BLaER1 (cell line): ENCODE data around the gene SPESP1.
A peak's percentile ranks its signal among the peaks of the same experiment; 100 is the strongest.

Experiments used
- H3K27ac ChIP-seq: shearing (Covaris generic); formaldehyde crosslinking; 2 replicates; pipeline ENCODE4 v1.8.1; 2022
- H3K27me3 ChIP-seq: shearing (Covaris generic); formaldehyde crosslinking; 2 replicates; pipeline ENCODE4 v1.8.1; 2022
- H3K36me3 ChIP-seq: shearing (Covaris generic); formaldehyde crosslinking; 2 replicates; pipeline ENCODE4 v1.8.1; 2022
- H3K4me1 ChIP-seq: shearing (Covaris generic); formaldehyde crosslinking; 2 replicates; pipeline ENCODE4 v1.8.1; 2022
- H3K4me2 ChIP-seq: shearing (Covaris generic); formaldehyde crosslinking; 2 replicates; pipeline ENCODE4 v1.8.1; 2022
- H3K4me3 ChIP-seq: shearing (Covaris generic); formaldehyde crosslinking; 2 replicates; pipeline ENCODE4 v1.8.1; 2022
- H3K9ac ChIP-seq: shearing (Covaris generic); formaldehyde crosslinking; 2 replicates; pipeline ENCODE4 v1.8.1; 2022
- H3K9me3 ChIP-seq: shearing (Covaris generic); formaldehyde crosslinking; 2 replicates; pipeline ENCODE4 v1.8.1; 2022
- H4K20me1 ChIP-seq: shearing (Covaris generic); formaldehyde crosslinking; 2 replicates; pipeline ENCODE4 v1.8.1; 2022
- Cebpa-rat ChIP-seq: shearing (Covaris generic); IDR thresholded peaks from 2 replicates; pipeline ENCODE4 v1.8.1; 2022

The SPESP1 gene

GRCh38 chr15:68909601-68910100, 20.7 kb upstream of the SPESP1 start:
- no peaks in the 10 kb centered on the region for H3K36me3 ChIP-seq
- H3K4me2 ChIP-seq = no peak overlapping the region
- no peak overlapping the region for H3K9ac ChIP-seq
- no peak overlapping the region for H3K27ac ChIP-seq
- peaks cover 9% of the 10 kb centered on the region for H3K4me1 ChIP-seq
- H3K9me3 ChIP-seq = no peaks in the 10 kb centered on the region
- H3K27me3 ChIP-seq = no peaks in the 10 kb centered on the region
- no peaks in the 10 kb centered on the region for H4K20me1 ChIP-seq
- TF ChIP-seq Cebpa-rat = no peak
- no peak overlapping the region for H3K4me3 ChIP-seq

- Histone ChIP-seq H3K9ac (no peak overlapping the region), H3K36me3 (no peaks in the 10 kb centered on the region), H4K20me1 (no peaks in the 10 kb centered on the region), H3K4me1 (peaks cover 4% of the 10 kb centered on the region), H3K27me3 (no peaks in the 10 kb centered on the region), H3K4me3 (no peak overlapping the region), H3K27ac (no peak overlapping the region), H3K4me2 (no peak overlapping the region), H3K9me3 (no peaks in the 10 kb centered on the region)
- no peak for TF ChIP-seq Cebpa-rat
These were observed 20.0 kb upstream of the SPESP1 start for GRCh38 chr15:68910341-68910740.

DNA sequence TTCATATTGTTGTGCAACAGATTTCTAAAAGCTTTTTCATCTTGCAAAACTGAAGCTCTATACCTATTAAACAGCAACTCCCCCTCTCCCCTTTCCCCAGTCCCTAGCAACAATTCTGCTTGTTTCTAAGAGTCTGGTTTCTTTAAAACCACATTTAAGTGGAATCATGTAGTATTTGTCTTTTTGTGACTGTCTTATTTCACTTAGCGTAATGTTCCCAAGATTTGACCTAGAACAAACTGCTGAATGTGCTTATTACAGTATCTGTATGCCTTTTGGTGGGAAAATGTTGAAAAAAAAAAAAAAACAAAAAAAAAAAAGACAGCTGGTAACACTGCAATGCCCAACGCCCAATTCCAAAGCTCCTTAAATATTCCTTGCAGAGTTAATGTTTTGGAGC, 19.5 kb upstream of the SPESP1 start:
- no peak overlapping the region for H3K4me2 ChIP-seq
- no peak for TF ChIP-seq Cebpa-rat
- no peaks in the 10 kb centered on the region for H3K36me3 ChIP-seq
- H4K20me1 ChIP-seq = no peaks in the 10 kb centered on the region
- no peak overlapping the region for H3K9ac ChIP-seq
- no peak overlapping the region for H3K27ac ChIP-seq
- H3K4me1 ChIP-seq = no peaks in the 10 kb centered on the region
- H3K9me3 ChIP-seq = peaks cover 4% of the 10 kb centered on the region; the same call in 1 of the 2 replicates
- no peak overlapping the region for H3K4me3 ChIP-seq
- no peaks in the 10 kb centered on the region for H3K27me3 ChIP-seq

DNA sequence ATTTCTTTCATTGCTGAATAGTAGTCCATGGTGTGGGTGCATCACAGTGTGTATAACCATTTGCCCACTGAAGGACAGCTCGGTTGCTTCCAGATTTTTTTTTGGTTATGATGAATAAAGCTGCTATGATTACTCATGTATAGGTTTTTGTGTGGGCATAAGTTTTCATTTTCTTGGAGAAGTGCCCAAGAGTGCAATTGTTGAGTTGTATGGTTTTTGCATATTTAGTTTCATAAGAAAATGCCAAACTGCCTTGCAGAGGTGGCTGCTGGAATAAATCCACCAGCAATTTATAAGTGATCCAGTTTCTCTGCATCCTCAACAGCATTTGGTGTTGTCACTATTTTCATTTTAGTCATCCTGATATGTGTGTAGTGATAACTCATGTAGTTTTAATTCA, 8.4 kb upstream of the SPESP1 start:
- no peaks in the 10 kb centered on the region for H3K27me3 ChIP-seq
- no peak overlapping the region for H3K9ac ChIP-seq
- H3K4me1 ChIP-seq = peaks cover 8% of the 10 kb centered on the region
- no peak for TF ChIP-seq Cebpa-rat
- H4K20me1 ChIP-seq = no peaks in the 10 kb centered on the region
- H3K9me3 ChIP-seq = no peaks in the 10 kb centered on the region
- H3K36me3 ChIP-seq = no peaks in the 10 kb centered on the region
- no peak overlapping the region for H3K4me2 ChIP-seq
- no peak overlapping the region for H3K27ac ChIP-seq
- H3K4me3 ChIP-seq = no peak overlapping the region

DNA sequence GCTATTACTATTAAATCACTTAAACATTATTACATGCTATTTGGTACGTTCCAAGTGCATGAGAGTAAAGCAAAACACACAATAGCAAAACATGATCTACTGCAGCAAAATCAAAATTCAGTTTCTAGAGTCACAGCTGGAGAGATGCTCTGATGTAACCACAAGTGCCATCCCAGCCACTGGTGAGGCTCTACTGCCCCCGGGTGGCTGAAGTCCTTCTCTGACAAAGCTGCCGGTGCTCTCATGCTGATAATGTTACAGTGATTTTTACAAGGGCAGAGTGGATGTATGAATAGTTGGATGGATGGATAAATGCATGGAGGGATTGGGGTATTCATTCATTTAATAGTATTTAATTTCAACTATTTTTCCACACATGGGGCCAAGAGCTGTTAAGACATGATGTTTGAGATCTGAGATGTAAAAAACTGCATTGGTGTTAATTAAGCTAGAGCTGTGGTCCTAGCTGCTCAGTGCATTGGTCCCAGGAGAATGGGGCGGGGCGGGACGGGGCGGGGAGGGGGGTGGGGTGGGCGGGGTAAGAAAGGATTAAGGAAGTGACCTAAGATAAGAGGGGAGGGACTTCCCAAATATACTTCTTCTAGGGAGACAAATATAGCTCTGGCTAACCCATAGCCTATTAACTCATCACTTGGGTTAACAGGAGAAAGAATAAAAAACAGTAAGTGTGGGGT, 5.3 kb upstream of the SPESP1 start:
- TF ChIP-seq Cebpa-rat = no peak
- Histone ChIP-seq H3K9me3 (peaks cover 18% of the 10 kb centered on the region), H4K20me1 (no peaks in the 10 kb centered on the region), H3K4me3 (no peak overlapping the region), H3K4me1 (peaks cover 8% of the 10 kb centered on the region), H3K27ac (no peak overlapping the region), H3K36me3 (no peaks in the 10 kb centered on the region), H3K4me2 (peak overlapping the region; percentile 21; the same call in 1 of the 2 replicates), H3K9ac (no peak overlapping the region), H3K27me3 (no peaks in the 10 kb centered on the region)

GRCh38 chr15:68933001-68933400, 2.7 kb downstream of the SPESP1 start:
- H3K27ac ChIP-seq = no peak overlapping the region
- no peaks in the 10 kb centered on the region for H3K36me3 ChIP-seq
- H3K4me3 ChIP-seq = no peak overlapping the region
- peaks cover 27% of the 10 kb centered on the region for H3K9me3 ChIP-seq
- H3K4me2 ChIP-seq = no peak overlapping the region
- no peak overlapping the region for H3K9ac ChIP-seq
- H3K27me3 ChIP-seq = no peaks in the 10 kb centered on the region
- H3K4me1 ChIP-seq = no peaks in the 10 kb centered on the region
- TF ChIP-seq Cebpa-rat = no peak
- H4K20me1 ChIP-seq = no peaks in the 10 kb centered on the region

GRCh38 chr15:68934341-68934740, 4.0 kb downstream of the SPESP1 start:
- no peak overlapping the region for H3K4me3 ChIP-seq
- H3K27ac ChIP-seq = no peak overlapping the region

DNA sequence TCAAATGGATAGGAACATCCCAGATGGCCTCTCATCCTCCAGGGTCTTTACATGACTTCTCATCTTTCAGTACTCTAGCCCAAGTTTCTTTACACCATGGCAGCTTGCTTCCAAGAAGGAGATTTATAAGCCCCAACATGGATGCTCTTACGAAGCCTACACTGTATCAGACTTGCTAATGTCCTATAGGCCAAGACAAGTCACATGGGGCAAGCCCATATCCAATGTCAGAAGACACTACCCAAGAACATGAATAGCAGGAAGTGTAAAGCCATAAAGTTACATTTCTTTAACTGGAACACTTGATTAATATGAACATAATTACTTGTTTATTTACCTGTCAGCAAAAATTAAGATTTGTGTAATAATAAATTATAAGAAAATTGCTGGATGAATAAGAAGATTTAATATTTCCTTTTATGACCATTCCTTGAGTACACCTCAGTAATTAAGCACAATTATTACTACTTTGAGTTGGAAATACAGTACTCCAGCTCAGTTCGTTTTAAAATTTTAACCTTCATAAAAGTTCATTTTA, 5.1 kb downstream of the SPESP1 start:
- TF ChIP-seq Cebpa-rat = no peak

More at GRCh38 chr15:68934341-68934740, 4.0 kb downstream of the SPESP1 start:
- peaks cover 15% of the 10 kb centered on the region for H3K9me3 ChIP-seq
- no peaks in the 10 kb centered on the region for H3K4me1 ChIP-seq
- no peak for TF ChIP-seq Cebpa-rat
- no peak overlapping the region for H3K9ac ChIP-seq
- no peaks in the 10 kb centered on the region for H3K36me3 ChIP-seq
- no peaks in the 10 kb centered on the region for H3K27me3 ChIP-seq
- no peak overlapping the region for H3K4me2 ChIP-seq
- no peaks in the 10 kb centered on the region for H4K20me1 ChIP-seq

GRCh38 chr15:68939501-68939900, 9.2 kb downstream of the SPESP1 start:
- no peaks in the 10 kb centered on the region for H4K20me1 ChIP-seq
- H3K9me3 ChIP-seq = no peaks in the 10 kb centered on the region
- H3K4me2 ChIP-seq = no peak overlapping the region
- H3K36me3 ChIP-seq = no peaks in the 10 kb centered on the region
- no peak for TF ChIP-seq Cebpa-rat
- no peaks in the 10 kb centered on the region for H3K4me1 ChIP-seq
- no peak overlapping the region for H3K9ac ChIP-seq
- no peaks in the 10 kb centered on the region for H3K27me3 ChIP-seq
- H3K27ac ChIP-seq = no peak overlapping the region
- no peak overlapping the region for H3K4me3 ChIP-seq

More for the DNA sequence above, 5.1 kb downstream of the SPESP1 start:
- Histone ChIP-seq H3K27me3 (no peaks in the 10 kb centered on the region), H3K9ac (no peak overlapping the region), H4K20me1 (no peaks in the 10 kb centered on the region), H3K36me3 (no peaks in the 10 kb centered on the region), H3K4me3 (no peak overlapping the region), H3K9me3 (peaks cover 5% of the 10 kb centered on the region), H3K4me1 (no peaks in the 10 kb centered on the region), H3K27ac (no peak overlapping the region), H3K4me2 (no peak overlapping the region)

GRCh38 chr15:68951813-68952212, 21.5 kb downstream of the SPESP1 start:
- Histone ChIP-seq H4K20me1 (no peaks in the 10 kb centered on the region), H3K4me1 (no peaks in the 10 kb centered on the region), H3K9me3 (peaks cover 5% of the 10 kb centered on the region; the same call in 1 of the 2 replicates), H3K27ac (no peak overlapping the region), H3K36me3 (no peaks in the 10 kb centered on the region), H3K4me2 (no peak overlapping the region), H3K9ac (no peak overlapping the region), H3K4me3 (no peak overlapping the region), H3K27me3 (no peaks in the 10 kb centered on the region)
- TF ChIP-seq Cebpa-rat = no peak
